HG03520 (cell line): ENCODE results near the gene CADPS2.

Source experiments
- ATAC-seq: cut with Tn5 transposase; IDR thresholded peaks from one replicate; pipeline ENCODE4 v1.9.1; 2021; ENCODE audit warnings: mild to moderate bottlenecking, moderate library complexity; ENCODE audit not compliant: unreplicated experiment

The CADPS2 gene

GRCh38 chr7:122618585-122619189, 267.6 kb downstream of the CADPS2 start:
- no peak for ATAC-seq

- ATAC-seq: no peak
Measured at GRCh38 chr7:122616951-122617350, 269.3 kb downstream of the CADPS2 start.

DNA sequence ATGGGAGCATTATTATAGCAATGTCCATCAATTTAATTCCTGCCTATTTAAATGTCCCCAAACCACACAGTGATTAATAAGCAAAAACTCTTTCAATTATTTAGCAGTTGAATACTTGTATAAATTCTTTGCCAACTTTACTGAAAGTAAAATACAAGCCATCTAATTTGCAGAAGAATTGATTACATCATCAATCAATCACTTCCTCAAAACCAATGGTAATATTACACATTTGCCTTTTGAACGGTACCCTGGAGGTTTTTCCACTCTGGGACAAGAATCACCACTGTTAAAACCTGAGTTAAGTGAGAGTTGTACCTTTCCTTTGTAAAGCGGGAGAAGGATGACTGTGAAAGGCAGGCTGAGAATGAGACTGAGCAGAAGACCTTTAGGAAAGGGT, 280.3 kb downstream of the CADPS2 start:
- ATAC-seq: no peak

DNA sequence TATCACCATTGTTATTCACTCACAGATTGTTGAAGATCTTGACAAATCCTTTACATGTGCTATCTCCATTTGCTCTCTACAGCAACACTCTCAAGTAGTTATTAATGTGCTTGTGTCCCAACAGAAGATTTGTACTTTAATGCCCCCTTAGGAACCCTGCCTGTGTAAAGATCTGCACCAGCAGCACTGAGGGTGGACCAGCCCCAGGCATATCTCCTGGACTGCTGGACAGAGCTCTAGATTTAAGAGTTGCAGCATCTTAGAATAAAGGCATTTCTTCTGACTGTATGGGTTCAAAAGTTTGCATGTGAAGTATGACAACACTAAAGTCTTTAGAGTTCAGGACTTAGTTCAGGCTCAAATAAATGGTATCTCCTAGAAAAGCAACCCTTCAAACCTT, 282.0 kb downstream of the CADPS2 start:
- ATAC-seq: no peak

DNA sequence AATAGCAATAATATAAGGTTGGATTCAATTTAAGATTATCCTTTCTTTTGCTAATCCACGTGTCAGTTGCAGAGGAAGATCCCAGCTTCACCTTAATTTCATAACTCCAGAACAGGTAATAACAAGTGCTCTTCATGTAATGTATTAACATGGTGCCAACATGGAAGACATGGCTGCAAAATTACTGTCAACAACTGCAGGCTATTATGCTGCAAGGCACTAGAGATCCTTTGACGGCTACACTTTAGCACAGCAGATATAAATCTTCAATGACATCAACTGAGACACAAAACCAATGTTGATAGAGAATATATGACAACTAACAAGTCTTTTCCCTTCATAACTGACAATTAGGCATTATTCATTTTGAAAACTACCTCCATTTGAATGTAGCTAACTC, 283.5 kb downstream of the CADPS2 start:
- no peak for ATAC-seq

- no peak for ATAC-seq
Measured at GRCh38 chr7:122600630-122601029, 285.6 kb downstream of the CADPS2 start.

DNA sequence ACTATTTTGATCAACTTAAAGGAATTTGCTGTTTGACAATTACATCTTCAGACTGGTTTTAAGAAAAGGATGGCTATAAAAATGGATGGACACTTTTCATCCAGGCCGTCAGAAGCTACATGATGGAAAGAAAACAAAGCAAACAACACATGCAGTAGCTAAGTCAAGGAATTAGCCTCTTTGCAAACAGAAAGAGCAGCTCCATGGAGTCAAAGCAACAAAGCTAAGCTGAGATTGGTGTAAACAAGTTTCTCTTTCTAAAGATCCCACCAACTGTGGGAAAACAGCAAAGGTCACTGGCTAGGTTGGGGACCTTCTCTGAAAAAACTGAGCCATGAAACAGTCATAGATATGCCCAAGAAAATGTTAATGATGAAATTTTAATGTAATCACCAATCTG, 286.2 kb downstream of the CADPS2 start:
- no peak for ATAC-seq

DNA sequence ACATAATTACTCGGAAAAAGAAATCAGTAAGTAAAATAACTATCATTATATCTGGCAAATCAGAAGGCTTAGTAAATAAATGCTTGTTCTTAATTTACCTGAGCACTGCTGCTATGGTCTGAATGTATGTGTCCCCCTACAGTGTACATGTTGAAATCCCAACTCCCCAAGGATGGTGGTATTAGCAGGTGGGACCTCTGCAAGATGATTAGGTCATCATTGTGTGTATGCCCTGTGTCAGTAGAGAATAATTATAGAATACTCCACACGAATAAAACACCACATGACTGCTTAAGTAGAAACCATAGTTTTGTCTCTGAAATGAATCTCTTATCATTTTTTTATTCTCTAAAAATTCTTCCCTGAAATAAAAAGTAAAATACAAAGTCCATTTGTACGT, 289.0 kb downstream of the CADPS2 start:
- no peak for ATAC-seq

DNA sequence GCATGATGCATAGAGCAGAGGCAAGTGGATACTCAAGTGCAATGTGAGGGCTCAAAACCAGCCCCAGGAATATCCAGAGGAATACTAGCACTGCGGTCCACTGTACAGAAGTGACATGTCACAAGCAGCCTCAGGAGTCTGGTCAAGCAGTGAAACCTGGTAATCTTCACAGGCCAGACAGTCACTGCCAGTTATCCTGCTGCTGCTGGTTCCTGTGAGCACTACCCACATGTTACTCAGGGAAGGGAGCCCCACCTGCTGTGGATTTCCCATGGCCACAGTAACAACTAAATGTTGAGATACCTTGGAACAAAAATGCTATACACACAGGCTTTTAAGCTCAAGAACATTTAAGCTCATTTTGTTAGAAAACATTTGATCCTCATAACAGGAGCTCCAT, 290.4 kb downstream of the CADPS2 start:
- ATAC-seq: no peak

- no peak for ATAC-seq
Measured at GRCh38 chr7:122588621-122589020, 297.6 kb downstream of the CADPS2 start.

- ATAC-seq: no peak
Measured at GRCh38 chr7:122584676-122585251, 301.5 kb downstream of the CADPS2 start.

- ATAC-seq: no peak
Measured at GRCh38 chr7:122578350-122578749, 307.9 kb downstream of the CADPS2 start.

- ATAC-seq: no peak
Measured at GRCh38 chr7:122577449-122578003, 308.7 kb downstream of the CADPS2 start.

DNA sequence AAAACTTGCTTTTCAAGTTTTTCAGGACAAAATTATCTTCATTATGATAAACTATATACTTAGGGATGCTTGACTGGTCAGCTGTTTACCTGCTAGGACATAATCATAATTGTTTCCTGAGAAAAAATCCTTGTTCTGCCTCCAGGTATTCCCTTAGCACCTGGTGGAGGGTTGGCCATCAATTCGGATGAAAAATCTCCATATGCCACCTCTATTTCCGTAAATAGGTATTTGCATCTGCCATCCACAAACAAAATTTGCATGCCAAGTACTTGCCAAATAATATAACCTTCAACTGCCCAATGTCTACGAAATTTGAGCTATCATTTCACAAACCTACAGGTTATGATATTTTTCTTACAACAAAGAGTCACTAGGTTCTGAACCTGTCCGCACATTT, 313.6 kb downstream of the CADPS2 start:
- no peak for ATAC-seq

GRCh38 chr7:122561326-122561725, 324.9 kb downstream of the CADPS2 start:
- ATAC-seq: no peak

- no peak for ATAC-seq
Measured at GRCh38 chr7:122556873-122557542, 329.3 kb downstream of the CADPS2 start.

GRCh38 chr7:122556219-122556618, 330.0 kb downstream of the CADPS2 start:
- no peak for ATAC-seq

GRCh38 chr7:122553761-122554160, 332.5 kb downstream of the CADPS2 start:
- ATAC-seq: no peak

- ATAC-seq: no peak
Measured at GRCh38 chr7:122552769-122553168, 333.5 kb downstream of the CADPS2 start.

DNA sequence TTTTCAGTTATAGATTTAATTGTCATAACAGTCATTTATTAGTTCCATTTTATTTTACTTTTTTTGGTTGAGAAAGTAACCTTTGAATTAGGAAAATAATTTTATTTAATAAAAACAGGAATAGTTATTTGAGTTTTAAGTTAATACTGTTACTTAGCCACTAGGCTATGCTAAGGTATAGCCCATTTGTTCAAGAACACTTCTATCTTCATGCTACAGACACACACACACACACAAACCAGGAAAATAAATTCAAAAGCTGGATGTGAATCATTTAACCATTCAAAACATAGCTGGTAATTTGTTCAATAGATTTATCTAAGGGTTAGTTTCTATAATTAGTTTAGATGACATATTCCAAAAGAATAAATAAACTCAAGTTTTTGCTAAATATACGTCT, 335.7 kb downstream of the CADPS2 start:
- ATAC-seq: no peak

DNA sequence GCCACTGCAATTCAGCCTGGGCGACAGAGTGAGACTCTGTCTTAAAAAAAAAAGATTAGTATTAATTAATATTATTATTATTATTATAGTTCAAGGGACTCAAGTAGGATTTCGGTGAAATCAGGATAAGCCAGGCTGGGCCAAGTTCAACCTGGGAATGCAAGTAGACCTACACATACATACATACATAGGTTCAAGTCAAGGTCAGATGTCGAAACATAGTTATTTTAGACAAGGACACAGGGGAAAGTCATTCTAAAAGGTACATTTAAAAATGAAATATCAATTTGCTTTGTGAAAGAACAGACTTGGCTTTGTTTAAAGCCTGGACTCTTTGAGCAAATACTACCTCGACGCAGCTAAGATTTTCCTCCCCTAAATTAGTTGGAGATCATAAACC, 336.7 kb downstream of the CADPS2 start:
- ATAC-seq: no peak

DNA sequence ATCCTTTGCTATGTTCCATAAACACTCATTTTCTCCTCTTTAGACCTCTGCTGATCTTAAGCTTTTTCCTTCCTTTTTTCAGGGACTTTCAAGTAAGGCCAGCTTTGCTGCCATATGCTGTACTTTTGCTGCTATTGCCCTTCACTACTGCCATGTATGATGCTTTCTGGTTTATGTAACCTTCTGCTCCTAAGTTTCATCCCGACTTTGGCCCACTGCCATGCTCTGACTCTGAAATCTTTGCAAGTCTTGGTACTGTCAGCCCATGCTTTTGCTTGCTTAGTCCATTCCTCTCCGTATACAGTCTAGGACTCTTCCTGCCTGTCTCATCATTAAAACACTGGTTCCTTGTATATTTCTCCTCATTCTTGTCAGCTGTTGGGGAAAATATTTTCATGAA, 339.8 kb downstream of the CADPS2 start:
- no peak for ATAC-seq
